HG03280 (cell line): Measurements from ENCODE around the gene KCNJ11.

Experiments
- ATAC-seq: cut with Tn5 transposase; IDR thresholded peaks from one replicate; pipeline ENCODE4 v1.9.1; 2021; ENCODE audit warnings: mild to moderate bottlenecking, moderate library complexity; ENCODE audit not compliant: unreplicated experiment

The KCNJ11 gene

DNA sequence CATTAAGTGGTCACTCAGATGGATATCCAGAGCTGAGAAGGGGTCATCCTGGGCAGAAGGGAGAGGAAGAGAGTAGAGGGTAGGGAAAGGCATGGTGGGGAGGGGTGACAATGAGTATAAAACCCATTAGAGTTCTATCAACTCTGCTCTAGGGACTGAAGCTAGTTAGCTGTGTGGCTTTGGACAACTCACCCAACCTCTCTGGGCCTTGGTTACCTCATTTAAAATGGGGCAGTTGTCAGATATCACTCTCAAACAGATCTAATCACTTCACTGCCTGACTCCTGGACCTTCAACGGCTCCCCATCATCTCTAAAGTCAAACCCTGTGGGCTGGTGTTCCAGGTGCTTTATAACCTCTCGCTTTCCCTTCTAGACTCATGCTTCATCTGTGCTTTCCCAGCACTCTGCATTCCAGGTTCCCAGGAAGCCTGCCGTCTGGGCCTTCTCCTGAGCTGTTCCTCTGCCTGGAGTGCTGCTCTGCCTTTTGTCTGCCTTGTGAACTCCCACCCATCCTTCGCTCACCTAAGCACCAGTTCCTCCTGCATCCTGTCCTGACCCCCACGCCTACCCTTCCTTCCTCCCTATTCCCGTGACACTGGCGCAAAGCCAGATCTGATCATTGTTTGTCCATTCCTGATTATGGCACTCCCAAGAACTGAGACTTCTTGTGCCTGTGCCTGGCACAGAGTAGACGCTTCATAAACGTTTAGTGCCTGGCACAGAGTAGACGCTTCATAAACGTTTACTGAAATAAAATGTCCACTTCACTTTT is 22.3 kb upstream of the KCNJ11 start:
- ATAC-seq = no peak

DNA sequence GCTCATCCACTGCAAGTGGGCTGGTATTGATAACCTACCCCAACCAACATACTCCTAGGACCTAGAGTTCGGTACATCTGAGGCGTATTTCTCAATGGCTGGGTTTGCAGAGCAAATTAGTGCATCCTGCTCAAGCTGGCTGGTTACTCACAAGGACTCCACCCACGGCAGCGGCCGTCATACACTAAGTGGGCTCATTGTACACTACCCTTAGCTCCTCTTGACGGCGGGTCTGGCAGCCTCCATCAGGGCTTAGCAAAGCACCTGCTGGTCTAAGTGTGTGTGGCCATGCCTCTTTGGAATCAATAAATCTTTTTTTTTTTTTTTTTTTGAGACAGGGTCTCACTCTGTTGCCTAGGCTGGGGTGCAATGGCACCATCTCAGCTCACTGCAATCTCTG is 20.2 kb upstream of the KCNJ11 start:
- no peak for ATAC-seq

DNA sequence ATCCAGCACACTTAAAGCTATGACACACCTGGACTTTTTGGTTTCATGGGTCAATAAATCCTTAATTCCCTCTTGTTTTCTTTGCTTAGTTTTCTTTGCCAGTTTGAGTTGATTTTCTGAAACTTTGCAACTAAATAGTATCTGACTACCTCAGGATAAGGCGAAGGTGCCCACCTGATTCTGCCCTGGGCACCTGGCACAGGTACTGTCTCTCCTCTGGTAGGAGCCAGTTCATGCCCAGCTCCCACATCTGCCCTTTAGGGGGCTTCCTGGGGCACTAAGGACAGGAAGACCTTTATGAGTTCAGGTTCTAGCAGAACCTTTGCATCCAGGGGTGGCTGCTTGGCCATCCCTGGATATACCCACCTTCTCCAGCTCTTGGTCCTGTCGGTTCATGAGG is 19.6 kb upstream of the KCNJ11 start:
- no peak for ATAC-seq

DNA sequence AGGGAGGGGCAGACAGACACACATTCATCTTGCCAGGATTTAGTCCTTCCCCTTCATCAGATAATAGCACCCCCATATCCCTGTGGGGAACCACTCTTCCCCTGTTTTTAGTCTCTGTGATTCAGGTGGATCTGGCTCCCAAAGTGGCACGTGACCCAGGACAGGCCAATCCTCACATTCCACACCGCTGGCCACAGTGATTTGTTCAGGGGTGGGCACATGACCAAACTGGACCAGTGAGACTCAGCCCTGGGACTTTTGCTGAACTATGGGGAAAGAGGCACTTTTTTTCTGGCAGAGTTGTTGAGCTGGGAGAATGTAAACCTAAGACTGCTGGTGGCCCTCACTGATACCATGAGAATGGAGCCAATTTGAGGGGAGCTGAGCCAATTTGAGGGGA is 19.1 kb upstream of the KCNJ11 start:
- ATAC-seq = no peak

DNA sequence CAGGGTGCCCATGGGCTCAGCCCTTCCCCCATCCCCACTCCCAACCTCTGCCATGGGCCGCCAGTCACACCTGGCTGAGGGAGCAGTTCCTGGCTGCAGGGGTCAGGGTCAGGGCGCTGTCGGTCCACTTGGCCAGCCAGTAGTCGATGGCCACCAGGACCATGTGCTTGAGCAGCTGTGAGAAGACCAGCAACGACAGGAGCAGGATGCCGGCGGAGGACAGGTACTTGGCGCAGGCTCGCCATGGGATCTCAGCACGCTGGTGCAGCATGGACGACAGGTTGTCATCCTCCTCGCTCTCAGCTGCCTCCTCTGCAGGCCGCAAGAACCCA is 18.3 kb upstream of the KCNJ11 start:
- no peak for ATAC-seq

DNA sequence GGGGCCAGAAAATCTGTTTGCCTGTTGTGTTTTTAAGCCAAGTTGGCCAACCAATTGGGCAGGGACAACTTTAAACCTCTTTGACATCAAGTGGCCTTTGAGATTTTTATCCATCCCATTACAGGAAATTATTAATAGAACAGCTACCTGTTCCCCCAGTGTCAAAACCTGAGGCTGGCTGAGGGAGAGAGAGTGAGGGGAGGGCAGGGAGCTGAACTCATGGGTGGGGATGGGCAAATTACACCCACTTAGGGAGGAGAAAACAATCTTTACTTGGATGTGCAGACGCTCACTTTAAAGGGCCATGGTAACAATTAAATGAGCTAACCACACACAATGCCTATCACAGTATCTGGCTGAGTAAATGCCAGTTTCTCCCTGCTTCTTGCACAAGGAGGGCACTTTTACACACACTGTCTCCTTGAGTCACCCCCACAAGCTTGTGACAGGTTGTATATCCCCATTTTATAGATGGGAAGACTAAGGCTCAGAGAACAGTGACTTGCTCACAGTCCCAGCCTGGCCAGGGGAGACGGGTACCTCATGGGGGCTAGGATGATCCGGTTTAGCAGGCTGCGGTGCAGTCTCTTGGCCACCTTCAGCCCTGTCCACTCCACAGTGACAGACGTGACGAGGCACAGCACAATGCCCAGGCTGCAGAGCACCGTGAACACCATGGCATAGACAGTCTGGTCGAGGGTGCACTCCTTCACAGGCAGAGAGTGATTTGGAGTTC is 17.8 kb upstream of the KCNJ11 start:
- no peak for ATAC-seq

DNA sequence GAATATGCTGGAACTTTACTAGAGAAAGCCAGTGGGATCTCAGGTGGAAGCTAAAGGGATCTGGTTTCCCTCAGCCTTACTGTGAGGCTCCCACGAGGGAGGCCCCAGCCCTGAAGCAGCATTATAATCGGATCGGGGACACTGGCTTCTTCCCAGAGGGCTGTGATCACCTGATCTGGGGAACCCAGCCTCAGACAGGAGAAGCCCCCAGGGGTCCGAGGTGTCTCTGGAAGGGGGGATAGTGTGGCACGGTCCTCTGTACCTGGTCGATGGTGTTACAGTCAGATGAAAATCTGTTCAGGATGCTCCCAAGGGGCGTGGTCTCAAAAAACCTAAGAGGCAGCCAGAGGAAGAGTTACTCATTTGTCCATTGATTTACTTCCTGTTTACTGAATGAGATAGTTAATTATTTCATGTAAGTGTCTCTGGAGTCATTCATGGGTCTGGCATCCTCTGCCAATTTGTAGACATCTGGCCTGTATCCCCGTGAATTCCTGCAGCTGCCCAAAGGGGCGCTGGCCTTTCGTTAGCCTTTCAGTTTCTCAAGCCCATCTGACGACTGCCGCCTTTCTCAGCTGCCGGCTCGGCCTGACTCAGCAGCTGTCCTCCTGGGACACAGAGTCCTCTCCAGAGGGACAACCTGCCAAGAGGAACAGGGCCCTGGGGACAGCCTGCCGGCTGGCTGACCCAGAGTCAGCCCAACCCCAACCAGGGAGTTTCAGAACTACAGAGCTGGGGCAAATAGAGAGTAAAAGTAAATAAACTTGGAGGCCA is 17.0 kb upstream of the KCNJ11 start:
- no peak for ATAC-seq

DNA sequence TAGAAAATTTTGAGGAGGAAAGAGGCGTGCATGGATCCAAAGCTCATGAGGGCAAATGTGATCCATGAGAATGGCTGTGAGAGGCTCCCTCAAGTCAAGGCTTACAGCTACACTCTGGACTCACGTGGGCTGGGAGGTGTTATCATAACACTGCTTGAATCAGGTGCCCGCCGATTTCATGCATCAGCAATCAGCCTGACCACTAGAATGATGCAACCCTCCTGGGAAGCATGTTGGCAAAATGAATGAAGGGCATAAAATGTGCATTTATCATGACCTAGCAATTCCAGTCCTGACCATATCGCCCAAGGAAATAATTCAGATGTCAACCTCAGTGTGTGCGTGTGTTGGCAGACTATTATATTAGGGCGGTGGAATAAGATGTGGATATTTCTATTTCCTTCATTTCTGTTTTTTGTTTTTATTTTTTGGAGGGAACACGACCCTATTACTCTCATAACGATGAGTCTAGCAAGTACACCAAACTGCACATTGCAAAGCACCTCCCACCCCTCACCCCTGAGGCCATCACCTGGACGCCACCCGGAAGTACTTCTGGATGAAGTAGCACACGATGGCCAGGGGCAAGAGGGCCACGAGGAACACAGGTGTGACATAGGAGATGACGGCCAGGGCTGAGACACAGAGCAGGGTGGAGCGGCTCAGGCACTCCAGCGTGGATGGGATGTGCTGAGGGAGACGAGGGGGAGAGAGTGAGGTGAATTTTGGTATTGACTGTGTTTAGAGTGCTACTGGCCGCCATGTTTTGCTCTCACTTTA is 15.7 kb upstream of the KCNJ11 start:
- ATAC-seq = no peak

DNA sequence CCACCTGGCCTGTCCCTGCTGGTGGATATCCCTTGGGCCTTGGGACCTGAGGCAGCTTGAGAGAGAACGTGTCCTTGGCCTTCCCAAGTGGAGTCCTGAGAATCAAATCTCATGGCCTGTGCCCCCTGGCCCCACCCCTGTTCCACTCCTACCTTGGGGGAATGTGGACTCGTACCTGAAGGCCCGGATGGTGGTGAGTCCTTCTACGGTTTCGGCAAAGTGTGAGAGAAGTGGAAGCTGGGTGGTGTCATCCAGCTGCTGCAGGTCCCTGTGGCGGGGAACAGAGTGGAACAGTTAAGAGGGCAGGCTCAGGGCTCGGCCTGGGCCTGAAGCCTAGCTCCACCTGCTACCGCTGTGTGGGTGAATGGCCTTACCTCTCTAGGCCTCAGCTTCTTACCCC is 14.0 kb upstream of the KCNJ11 start:
- no peak for ATAC-seq

DNA sequence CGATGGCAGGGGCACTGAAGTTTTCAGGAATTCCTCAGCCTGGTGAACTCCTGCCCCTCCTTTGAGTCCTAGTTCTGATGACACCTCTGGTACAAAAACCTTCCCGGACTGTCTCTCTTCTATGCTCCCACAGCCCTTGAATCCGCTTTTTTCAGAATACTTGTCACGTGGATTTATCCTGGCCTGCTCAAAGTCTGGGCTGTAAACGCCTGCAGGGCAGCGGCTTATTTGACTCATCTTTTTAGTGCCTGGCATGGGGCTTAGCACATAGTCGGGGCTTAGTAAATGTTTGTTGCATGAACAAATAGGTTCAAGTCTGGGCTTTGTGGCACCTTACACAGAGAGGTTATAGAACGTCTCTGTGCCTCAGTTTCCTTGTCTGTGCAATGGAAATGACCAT is 13.4 kb upstream of the KCNJ11 start:
- no peak for ATAC-seq

DNA sequence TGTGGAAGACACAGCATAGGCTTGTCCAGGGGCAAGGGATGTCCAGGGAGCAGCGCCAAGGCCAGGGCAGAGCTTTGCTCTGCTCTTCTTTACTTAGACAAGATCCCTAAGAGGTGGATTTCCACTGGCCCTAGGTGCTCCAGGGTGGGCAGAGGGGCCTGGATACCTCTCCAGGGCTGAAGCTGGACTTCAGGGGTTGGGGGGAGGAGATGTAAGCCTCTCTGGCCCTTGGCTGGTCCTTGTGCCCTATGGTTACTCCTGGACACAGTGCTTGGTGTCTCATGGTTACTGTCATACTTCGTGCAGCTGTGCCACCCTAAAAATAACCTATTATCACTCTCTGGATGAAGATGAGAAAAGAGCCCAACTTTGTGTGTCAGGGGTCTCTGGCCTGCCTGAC is 12.9 kb upstream of the KCNJ11 start:
- no peak for ATAC-seq

DNA sequence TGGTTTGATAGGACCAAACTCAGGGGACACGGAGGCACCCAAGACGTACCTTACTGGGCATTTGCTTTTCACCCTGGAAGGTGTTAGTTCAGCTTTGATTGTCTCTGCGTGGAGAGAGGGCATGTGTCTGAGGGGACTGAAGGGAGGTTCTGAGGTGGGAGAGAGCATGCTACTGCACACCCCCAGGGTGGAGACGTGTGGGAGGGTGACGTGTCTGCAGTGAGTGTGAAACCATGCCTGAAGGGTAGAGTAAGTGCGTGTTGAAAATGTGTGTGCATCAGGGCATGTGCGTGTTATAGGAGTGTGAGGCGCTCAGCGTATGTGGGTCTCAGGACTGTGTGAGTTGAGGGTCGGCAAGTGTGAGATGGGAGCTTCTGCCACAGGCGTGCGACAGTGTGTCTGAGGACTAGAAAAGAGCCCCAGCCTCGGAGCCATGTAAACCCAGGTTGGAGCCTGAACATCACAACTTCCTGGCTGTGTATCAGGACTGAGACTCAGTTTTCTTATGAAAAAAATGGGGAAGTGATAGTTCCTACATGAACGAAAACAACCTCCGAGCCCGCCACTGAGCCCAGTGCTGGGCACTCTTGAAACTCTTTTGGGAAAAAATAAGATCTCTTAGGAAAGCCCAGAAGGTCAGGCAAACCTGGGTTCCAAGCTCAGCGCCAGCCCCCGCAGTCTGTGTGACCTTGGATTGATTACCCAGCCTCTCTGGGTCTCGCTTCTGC is 11.8 kb upstream of the KCNJ11 start:
- no peak for ATAC-seq

DNA sequence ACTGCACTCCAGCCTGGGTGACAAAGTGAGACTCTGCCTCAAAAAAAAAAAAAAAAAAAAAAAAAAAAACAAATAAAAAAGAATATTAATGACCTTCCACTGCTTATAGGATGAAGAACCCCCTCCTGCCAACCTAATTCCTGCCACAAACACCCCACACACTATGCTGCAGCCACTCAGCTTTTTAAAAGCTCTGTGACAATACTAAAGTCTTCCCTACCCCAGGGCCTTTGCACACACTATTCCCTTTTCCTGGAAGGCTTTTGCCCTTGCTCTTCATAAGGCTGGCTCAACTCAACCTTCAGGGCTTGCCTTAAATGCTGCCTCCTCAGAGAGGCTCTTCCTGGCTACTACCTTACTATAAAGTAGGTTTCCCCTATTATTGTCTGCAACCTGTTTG is 10.8 kb upstream of the KCNJ11 start:
- no peak for ATAC-seq

DNA sequence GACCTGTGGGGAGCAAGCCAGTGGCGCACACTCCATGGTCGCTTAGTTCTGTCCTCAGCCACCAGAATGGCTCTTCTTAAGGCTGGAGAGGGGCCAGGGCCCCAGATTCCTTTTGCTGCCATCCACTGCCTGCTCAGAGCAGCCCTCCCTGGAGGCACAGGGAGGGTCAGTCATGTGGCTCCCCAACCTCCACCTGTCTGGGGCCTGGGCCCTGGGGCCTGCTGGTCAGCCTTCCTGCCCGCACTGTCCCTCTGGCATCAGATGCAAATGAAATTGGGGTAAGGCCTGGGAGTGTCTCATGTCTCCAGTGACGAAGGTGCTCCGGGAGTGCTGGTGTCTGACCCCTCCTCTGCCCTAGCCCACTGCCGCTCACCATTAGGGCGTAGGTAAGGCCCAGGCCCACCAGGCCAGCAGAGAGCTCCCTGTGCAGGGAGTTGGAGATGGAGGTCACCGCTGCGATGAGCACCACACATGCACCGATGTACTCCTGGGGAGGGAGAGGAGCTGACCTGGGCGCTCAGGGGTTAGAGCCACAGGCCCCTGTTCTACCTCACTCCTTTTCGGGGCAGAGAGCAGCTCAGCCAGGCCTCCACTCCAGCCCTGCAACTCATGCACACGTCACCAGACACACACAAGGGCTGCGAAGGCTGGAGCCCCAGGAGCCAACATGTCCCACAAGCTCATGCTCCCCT is 9.0 kb upstream of the KCNJ11 start:
- no peak for ATAC-seq

DNA sequence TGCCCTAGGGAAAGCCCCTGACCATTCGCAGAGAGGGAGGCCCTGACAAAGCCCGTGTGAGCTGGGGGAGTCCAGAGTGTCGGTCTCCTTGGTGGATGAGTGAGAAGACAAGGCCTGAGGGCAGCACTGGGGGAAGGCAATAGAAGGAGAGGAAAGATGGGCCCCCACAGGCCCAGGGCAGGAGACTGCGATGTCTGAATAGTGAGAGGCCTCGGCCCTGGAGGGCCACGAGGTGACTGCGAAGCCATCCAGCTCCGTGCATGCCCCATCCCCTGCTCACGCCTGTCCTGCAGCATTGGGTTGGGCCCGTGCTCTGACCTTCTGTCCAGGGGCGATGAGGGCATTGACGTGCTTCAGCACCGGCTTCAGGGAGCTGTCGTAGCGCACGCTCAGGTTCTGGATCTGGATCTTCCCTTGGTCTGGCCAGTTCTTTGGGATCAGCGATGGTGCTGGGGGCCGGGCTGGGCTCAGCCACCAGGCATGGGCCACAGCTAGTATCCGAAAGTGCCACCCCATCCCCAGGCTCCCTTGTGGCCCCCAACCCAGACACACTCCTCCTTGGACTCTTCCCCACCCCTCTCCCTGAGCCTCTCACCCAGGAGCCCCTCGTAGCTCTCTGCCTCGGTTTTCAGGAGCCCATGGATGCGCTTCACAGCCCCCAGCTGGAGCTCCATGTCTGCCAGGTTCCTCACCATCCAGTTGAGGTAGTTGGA is 8.3 kb upstream of the KCNJ11 start:
- ATAC-seq = no peak

DNA sequence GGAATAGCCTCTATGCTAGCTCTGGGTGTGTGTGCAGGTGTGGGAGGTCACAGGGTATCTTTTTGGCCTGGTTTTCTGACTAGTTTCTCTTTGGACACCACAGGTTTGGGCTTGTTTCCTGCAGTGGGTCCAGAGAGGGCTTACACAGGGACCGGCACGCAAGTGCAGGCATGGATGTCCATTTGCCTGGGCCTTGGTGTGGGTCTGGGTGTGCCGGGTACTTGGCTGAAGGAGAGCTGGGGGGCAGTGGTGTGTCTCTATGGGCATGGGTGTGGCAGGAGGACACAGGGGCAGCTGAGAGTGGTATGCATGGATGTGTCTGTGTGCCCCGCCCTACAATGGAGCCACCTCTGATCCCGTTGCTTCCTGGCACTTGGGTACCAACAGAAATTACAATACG is 7.5 kb upstream of the KCNJ11 start:
- ATAC-seq = no peak

DNA sequence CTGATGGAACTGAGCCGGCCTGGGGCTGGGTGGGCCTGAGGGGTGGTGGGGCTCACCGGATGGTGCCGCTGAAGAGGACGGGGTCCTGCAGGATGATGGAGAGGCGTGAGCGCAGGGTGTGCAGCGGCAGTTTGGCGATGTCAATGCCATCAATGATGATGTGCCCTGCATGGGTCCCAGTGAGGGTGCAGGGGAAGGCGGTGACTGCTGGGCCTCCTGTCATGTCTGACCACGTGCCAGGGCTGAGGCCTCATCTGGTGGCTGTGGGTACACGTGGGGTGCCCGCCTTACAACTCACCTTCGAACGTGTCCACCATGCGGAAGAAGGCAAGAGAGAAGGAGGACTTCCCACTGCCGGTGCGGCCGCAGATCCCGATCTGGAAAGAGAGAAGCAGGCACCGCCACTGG is 7.1 kb upstream of the KCNJ11 start:
- ATAC-seq = no peak

DNA sequence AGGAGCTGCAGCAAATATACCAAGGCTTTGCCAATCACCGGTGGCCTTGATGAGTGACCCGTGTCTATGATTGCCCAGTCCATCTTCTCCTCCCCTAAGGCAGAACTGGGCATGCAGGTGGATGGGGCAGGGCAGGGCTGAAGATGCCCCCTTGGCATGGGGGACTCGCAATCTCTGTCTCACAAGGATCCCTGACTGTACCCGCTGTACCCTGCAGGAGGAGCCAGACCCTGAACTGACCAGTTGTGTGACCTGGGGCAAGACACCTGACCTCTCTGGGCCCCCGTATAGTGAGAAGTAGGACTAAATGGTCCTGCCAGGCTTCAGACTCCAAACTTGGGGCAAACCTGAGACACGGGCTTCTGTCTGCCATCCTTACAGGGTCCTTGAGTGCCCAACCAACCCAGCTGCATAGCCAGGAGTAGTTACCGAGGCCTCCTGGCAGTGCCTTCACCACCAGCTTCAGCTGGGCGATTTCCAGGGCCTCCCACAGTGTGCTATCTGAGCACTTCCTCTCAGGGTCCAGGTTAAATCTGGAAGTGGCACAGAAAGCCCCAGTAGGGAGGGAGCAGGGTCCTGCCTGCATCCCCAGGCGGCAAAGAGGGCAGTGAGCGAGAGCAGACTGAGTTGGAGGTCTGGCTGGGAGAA is 6.4 kb upstream of the KCNJ11 start:
- ATAC-seq = no peak

DNA sequence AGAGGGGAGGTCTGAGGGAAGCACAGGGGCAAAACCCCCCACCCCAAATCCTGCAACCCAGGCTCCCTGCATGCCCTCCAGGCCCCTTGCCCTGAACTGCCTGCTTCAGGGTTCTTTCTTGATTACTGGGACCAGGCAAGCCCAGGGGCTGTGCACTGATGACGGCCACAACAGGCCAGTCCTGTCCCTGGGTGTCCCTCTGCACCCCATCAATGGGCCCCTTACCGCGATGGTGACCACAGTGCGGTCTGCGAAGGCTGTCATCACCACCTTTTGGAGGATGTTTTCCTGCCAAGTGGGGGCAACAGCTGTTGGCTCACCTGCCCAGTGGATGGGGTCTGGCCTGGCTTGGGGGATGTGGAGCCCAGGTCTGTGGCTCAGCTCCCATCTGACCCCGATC is 5.0 kb upstream of the KCNJ11 start:
- no peak for ATAC-seq
